Brain pericyte (primary cell): Measurements from ENCODE around the gene SSBP4.

Experiments
- DNase-seq: peaks from one replicate; pipeline ENCODE4 v3.0.0-alpha.2; 2012; ENCODE audit warnings: low read depth, low spot score

The SSBP4 gene

DNA sequence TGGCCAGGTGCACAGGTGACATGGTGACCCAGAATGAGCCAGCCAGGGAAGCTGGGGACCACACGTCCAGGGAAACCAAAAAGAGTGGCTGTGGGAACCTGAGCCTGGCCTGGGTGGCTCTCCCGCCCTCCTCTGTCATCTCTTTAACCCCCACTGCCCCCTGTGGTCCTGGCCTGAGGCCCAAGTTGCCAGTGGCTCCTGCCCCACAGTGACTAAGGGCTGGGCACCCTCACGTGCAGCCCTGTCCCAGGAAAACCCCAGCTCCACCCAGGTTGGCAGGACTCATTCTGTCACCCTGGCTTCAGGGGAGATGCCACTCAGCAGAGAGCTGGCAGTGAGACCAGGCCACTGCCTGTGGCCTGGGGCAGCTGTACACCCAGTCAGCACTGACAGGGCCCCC, 49.3 kb downstream of the SSBP4 start:
- DNase-seq: no peak

DNA sequence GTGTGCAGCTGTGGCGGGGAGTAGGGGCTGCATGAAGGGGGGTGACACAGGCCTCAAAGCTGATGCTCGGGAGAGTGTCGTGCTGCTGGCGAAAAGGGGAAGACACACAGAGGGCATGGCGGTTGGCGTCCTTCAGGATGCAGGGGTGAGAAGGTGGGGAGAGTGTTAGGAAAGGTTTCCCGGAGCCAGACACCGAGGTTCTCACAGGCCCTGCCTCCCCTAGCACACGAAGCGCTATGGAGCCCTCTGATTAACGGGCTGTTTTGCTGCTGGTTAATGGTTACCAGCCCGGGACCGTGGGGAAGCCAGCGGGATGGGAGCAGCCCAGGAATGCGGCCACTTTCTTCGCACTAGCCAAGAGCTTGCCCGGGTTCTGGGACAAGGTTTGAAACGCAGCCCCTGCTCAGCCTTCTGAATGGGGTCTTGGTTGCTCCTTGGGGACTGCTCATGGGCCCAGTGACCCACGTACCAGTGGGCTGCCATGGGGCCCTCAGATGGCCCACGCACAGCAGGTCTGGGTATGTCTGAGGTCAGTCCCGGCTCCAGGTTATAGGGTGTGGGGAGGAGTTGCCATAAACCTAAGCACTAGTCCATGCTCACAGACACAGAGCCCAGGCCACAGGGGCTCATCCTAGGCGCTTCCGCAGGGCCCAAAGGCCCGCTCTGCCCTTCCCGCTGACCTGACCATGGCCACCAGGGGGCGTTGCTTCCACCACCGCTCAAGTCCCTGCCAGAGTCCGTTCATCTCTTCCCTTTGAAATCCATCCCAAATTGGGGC, 50.1 kb downstream of the SSBP4 start:
- no peak for DNase-seq

DNA sequence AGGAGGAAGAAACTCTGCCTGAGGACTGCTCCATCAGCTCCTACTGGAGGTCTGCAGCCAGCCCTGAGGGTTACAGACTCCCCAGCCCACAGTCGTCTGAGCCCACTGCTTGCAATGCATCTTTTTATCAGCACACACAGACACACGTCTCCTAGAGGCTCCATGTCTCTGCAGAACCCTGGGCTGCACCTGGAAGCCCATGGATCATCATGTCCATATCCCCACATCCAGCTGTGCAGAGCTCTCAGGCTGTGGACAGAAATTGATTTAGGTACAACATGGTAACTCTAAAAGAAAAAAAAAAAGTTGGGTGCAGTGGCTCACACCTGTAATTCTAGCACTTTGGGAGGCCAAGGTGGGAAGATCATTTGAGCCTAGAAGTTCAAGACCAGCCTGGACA, 51.6 kb downstream of the SSBP4 start:
- DNase-seq: no peak

DNA sequence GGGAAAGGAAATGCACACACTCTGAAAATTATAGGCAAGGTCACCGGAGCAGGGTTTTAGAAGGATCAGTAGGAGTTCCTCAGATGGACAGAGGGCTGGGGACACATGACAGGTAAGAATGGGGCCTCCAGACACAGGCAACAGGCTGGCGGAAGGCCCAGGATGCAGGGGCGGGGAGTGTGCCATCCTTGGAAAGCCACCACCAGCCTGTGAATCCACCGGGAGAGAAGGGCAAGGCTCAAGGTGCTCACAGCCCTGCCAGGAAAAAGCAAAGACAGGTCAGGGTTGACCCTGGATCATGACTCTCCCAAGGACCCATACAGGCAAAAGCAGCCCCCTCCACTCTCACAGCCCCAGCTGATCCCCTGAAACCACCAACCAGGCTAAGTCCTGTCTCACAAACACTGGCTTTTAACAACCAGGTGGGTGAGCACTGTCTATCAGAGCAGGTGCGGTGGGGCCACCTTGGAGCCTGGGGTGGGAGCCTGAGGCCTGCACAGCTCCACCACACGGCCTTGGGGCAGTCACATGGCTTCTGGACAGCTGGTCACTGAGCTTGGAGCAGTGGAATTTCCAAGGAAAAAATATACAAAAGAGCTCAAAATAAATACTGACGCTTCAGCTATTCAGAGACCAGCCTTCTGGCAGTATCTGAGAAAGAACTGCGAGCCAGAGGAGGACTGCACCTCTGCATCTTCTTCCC, 54.0 kb downstream of the SSBP4 start:
- no peak for DNase-seq

DNA sequence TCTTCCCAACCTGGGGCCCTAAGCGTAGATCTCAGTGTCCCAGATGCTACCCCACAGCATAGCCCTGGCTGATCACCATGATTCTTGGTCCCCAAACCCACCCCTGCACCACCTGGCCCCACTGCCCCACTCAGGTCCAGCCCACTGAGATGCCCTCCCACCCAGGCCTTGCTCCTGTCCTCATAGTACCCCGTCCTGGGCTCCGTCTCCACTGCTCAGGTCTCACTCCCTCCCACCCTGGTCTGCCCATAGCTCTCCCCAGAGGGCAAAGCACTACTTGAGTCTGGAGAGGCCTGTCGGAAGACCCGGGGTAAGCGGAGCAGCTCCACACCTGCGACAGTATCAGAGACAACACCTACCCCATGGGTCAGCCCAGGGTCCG, 54.5 kb downstream of the SSBP4 start:
- no peak for DNase-seq

DNA sequence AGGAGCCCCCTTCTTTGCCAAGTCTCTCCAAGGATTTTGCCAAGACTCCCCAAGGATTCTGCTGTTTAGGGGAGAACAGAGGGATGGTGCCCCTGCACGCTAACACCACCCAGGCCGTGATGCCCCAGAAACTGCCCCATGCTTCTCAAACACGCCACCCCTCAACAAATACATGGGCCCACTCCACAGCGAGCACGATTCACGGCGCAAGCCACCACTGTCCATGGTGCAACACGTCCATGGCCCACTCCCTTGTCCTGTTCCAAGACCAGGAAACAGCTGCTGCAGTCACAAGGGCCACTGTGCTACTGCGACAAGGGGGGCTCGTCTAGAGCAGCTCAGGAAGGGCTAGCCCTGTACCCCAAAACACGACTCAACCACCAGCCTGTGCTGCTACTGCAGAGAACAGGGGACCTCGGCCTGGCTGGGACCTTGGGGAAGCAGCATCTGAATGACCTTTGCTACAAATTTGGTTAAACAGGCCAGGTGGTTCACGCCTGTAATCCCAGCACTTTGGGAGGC, 55.2 kb downstream of the SSBP4 start:
- no peak for DNase-seq

DNA sequence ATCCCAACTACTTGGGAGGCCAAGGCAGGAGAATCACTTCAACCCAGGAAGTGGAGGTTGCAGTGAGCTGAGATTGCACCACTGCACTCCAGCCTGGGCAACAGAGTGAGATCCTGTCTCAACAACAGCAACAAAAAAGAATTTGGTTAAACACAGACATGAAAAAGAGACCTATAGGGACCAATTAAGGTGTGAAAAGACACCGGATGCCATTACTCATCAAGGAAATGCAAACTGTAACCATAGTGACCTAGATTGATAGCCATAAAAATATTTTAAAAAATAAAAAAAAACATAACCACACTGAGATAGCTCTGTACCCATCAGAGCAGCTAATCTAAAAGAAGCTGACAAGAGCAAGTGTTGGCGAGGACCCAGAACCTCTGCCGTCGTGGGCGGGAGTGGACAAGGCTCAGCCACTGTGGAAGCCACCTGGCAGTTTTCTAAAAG, 55.8 kb downstream of the SSBP4 start:
- no peak for DNase-seq

DNA sequence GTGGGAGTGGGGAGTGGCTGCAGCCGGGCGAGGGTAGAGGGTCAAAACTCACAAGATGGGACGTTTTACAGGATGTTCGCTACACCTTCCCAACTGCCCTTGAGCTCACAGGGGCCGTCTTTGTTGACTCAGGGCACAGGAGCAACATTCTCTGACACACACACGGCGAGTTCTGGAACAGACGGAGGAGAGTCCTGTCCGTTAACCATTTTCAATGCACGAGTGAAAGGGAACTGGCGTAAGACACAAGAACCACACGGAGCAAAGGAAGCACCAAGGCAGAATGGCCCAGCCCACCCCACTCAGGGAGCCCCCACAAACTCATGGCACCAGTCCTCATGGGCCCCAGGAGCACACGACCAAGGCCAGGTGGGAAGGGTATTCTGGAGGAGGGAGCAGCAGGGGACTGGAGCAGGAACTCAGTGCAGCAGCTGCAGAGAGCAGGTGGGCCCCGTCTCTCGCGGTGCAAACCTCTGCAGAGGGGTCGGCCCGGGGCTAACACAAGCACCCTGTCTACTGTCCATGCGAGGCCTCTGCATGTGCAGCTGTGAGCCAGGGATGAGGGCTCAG, 56.6 kb downstream of the SSBP4 start:
- no peak for DNase-seq

DNA sequence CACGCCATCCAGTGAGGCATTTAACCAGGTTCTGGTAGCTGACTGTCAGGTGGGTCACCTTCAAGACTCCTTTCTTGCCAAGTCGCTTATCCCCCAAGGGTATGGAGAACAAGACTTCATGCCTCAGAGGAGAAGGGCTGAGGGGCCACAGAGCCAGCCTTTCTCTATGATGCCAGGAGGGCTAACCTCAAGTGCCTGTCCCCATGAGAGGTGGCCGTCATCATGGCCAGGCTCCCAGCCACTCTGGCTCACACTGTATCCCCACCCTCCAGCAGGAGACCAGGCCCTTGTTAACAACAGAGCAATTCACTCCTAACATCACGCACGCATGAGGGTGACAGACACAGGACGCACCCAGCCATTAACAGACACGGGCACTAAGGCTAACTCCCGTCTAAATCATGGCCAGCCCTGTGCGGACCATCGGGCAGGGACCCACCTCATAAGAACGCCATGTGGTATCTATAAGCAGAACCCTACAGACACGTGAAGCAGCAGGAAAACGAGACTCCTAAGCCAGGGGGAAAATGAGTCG, 57.4 kb downstream of the SSBP4 start:
- DNase-seq: no peak

DNA sequence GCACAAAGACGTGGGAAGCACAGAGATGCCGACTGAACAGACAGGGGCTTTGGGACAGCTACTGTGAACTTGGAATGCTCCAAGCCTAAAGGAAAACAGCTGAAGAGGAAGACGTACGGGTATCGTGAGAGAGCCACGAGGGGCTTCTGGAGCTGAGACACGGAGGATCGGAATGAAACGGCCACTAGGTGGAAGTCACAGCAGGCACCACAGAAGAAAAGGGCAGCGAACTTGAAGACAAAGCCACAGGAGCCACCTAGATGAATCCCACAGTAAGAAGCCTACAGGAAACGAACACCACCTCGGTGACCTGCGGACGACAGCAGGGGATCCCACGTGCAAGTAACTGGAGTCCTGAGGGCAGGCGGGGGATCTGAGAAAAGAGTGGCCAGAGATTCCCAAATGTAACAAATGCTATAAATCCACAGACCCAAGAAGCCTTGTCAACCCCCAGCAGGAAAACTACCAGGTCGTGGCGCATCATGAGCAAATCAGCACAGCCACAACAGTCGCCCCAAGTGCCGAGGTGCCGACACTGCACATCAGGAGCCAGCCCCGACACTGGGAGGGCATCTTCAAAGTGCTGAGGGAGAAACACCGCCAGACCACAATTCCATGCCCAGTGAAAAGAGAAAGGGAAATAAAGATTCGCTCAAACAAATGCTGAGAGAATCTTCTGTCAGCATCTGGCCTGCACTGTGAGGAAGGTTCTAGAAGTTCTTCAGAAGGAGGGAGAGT, 58.0 kb downstream of the SSBP4 start:
- DNase-seq: no peak

DNA sequence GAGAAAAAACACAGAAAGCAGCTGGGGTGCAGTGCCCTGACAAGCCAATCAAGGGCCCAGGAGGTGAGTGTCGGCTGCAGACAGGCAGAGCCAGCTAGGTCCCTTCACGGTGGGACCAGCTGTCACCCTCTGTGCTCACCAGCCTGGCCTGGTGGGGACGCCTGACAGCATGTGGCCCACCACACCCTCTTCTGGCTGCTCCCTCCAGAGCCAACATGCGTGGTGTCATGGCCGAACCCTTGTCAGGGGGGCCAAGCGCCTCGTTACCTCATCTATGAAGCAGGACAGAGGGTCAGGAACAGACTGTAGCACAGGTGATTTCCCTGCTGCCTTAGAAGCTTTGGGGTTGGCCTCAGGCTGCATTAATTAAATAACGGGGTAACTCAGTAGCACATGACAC, 58.8 kb downstream of the SSBP4 start:
- DNase-seq: no peak

DNA sequence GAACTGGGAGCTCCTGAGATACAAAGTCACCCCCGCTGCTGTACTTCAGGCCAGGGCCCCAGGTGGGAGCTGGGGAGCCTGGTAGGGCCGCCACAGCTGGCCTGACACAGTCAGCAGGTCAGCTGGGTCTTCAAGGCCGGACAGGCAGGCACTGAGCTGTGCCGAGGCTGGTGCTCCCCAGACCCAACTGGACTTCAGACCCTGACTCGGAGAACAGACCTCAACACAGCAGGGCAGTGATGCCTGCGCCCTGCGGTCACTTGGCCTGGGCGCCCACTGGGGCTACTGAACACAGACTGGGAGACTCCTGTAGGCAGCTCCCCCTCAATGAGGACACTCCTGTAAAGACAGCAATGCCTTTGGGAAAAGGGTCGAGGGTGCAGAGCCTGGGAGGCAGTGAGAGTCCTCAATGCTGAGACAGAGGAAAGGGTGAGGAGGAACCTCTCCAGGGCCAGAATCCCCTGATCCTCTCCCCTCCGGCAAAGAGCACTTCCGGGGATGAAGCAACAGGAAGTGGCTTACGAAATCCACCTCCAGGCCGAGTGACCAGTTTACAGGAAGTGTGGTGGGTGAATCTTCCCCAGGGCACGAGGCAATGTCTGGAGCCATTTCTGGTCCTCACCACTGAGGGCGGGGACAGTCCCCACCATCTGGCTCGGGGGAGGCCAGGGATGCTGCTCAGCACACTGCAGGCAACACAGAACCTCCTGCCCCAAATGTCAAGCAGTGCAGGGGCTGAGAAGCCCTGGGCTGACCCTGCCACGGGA, 59.5 kb downstream of the SSBP4 start:
- no peak for DNase-seq

DNA sequence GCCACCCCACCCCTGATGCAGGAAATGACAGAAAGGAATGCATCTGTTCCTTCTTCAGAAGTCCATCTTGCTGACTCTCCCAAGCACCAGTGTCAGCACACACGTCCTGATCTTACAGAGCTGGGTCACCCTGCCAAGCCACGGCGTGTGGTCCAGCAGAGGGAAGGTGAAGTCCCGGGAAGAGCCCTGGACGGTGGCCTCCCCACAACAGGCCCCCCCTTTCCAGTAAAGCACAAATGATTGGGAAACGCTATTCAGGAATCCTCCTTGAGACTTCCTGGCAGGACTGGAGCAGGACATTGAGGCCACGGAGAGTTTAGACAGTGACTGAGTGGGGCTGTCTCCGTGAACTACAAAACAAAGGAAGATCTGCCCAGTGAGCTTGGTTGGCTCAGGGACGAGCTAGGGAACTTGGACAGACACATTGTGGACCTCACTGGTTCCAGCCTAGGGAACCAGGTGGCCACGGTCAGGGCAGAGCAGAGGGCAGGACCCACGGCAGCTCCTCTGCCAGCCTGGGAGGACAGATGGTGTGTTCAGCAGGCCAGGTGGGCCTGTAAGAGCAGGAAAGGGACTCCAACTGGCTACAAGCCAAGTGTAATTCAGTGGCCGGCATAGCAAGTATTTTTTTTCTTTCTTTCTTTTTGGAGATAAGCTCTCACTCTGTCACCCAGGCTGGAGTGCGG, 61.0 kb downstream of the SSBP4 start:
- DNase-seq: no peak

DNA sequence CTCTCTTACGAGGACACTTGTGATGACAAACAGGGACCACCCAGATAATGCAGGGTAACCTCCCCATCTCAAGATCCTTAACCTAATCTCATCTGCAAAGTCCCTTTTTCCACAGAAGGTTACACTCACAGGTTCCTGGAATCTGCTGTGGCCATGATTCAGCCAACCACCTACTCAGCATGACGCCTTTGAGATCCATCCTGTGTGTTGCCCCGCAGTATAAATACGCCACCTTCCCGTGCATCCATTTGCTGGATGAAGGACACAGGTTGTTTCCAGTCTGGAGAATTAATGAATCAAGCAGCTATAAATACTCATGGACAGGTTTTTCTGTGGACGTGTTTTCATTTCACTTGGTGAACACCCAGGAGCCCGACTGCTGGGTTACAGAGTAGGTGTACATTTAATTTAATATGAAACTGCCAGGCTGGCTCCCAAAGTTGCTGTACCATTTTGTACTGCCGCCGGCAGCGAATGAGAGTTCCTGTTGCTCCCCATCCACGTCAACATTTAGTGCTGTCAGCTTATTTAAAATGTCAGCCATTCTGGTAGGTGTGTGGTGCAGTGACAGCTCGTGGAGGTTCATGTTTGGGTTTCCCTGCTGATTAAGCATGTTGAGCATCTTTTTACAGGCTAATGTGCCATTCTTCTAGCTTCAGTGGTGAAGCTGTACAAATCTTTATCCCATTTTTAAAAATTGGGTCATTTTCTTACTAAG, 62.5 kb downstream of the SSBP4 start:
- DNase-seq: no peak

DNA sequence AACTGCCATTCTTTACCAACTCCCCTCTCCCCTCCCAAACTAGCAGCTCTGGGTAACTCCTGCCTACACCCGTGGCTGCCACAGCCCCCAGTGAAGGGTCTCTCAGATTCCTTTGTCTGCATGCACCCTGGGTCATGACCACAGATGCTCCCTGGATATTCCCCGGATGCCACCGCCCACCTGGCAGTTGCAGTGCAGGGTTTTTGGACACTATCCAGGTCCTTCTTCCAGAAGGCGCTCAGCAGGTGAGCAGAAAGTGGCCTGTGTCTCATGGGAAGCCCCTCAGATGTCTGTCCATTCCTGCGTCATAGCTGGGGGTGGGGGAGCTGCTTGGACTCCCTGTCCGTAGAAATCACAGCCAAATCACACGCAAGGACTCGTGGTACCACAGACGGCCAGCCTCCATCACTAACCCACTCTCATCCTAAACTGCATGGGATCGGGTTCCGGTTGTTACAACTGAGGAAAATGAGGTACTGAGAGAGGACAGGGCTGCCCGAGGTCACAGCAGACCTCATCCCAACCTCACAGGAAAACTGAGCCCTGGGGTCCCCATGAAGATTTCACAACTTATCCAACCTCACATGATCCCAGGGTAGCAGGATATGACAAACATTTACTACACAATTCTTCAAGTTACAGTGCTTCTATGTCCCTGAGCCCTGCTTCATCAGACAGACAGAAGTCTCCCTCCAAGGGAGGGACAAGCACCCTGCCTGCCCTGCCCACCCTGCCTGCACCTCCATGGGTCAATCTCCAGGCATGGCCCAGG, 64.1 kb downstream of the SSBP4 start:
- no peak for DNase-seq
